ENCODE data around the gene CRB2. TPM values are rescaled to one million over a fixed set of nuclear protein-coding genes. Genes with fewer than 3 reads are reported as not detected.
A peak's percentile ranks its signal among the peaks of the same experiment; 100 is the strongest.

CRB2 gene
- total and polyA plus RNA-seq, 2 of the 13 experiments (the other 11 are each of a cell fraction or from before 2014, with no cell fraction given), result 0.01 to 0.29 TPM

DNA sequence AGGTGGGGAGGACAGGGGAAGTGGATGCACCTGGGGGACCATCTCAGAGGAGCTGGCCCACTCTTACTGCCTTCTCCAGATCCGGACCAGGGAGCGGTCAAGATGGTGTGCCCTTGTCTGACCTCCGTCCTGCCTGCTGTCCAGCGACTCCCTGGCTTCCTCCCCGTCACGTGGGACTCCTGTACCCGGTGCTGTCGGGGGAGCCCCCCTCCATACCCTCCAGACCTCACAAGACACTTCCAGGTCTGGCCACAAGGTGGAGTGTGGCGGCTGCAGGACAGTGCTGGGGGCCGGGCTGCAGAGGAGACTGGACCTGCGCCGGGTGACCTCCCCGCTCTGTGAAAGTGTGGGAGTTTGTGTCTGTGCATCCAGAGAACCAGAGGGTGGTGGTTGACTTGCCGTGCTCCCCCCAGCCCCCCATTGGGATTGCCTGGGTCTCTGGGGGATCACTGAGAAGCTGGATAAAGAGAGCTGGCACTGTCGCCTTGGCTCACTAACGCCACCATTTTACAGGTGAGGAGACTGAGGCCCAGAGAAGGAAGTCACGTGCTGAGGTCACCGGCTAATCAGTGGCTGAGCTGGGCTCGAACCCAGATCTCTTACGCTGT, 1.9 kb upstream of the CRB2 start (continued):
- TF ChIP-seq ZNF629 (CRISPR knock-in tag; conservative IDR thresholded peaks at IDR 0.05) (peak; percentile 97), FOSL2 (CRISPR knock-in tag; IDR thresholded peaks at IDR 0.05) (no peak), ZNF670 (CRISPR knock-in tag; IDR thresholded peaks at IDR 0.05; ENCODE audit: borderline replicate concordance) (no peak), PTBP1 (IDR thresholded peaks at IDR 0.05; ENCODE audit: low read depth, low read length, poor library complexity, severe bottlenecking) (no peak), ZNF441 (CRISPR knock-in tag; IDR thresholded peaks at IDR 0.05; ENCODE audit: borderline replicate concordance) (no peak), KAT7 (CRISPR knock-in tag; IDR thresholded peaks at IDR 0.05; ENCODE audit: borderline replicate concordance) (no peak), ZNF274 (CRISPR knock-in tag; IDR thresholded peaks at IDR 0.05) (peak; percentile 37; the same call in 1 of the 2 replicates)
- TF ChIP-seq, protein P1, sequence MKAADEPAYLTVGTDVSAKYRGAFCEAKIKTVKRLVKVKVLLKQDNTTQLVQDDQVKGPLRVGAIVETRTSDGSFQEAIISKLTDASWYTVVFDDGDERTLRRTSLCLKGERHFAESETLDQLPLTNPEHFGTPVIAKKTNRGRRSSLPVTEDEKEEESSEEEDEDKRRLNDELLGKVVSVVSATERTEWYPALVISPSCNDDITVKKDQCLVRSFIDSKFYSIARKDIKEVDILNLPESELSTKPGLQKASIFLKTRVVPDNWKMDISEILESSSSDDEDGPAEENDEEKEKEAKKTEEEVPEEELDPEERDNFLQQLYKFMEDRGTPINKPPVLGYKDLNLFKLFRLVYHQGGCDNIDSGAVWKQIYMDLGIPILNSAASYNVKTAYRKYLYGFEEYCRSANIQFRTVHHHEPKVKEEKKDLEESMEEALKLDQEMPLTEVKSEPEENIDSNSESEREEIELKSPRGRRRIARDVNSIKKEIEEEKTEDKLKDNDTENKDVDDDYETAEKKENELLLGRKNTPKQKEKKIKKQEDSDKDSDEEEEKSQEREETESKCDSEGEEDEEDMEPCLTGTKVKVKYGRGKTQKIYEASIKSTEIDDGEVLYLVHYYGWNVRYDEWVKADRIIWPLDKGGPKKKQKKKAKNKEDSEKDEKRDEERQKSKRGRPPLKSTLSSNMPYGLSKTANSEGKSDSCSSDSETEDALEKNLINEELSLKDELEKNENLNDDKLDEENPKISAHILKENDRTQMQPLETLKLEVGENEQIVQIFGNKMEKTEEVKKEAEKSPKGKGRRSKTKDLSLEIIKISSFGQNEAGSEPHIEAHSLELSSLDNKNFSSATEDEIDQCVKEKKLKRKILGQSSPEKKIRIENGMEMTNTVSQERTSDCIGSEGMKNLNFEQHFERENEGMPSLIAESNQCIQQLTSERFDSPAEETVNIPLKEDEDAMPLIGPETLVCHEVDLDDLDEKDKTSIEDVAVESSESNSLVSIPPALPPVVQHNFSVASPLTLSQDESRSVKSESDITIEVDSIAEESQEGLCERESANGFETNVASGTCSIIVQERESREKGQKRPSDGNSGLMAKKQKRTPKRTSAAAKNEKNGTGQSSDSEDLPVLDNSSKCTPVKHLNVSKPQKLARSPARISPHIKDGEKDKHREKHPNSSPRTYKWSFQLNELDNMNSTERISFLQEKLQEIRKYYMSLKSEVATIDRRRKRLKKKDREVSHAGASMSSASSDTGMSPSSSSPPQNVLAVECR (CRISPR knock-in tag; IDR thresholded peaks at IDR 0.05; ENCODE audit: borderline replicate concordance), result peak; percentile 28; the same call in 1 of the 2 replicates
